ACC112 (cell line): Measurements from ENCODE around the gene PURA.

Experiments used
- H2AFZ ChIP-seq: fragments of 200-600 bp; sonication (generic); one replicate; pipeline ENCODE4 v1.6.0; 2017; ENCODE audit warnings: antibody characterized with exemption, low read length; ENCODE audit not compliant: unreplicated experiment
- H3K27ac ChIP-seq: fragments of 200-600 bp; sonication (generic); 2 replicates; pipeline ENCODE4 v1.5.1; 2014; ENCODE audit warnings: low read depth, mild to moderate bottlenecking, antibody characterized with exemption, low read length, moderate library complexity
- H3K27me3 ChIP-seq: fragments of 200-600 bp; sonication (generic); 2 replicates; pipeline ENCODE4 v1.6.1; 2014; ENCODE audit warnings: mild to moderate bottlenecking, antibody characterized with exemption, low read length, moderate library complexity, mixed read lengths; ENCODE audit not compliant: insufficient read depth
- H3K36me3 ChIP-seq: fragments of 200-600 bp; sonication (generic); 2 replicates; pipeline ENCODE4 v1.6.1; 2016; ENCODE audit warnings: mild to moderate bottlenecking, antibody characterized with exemption, low read length, moderate library complexity, mixed read lengths; ENCODE audit not compliant: insufficient read depth
- H3K4me1 ChIP-seq: fragments of 200-600 bp; sonication (generic); one replicate; pipeline ENCODE4 v1.6.1; 2016; ENCODE audit warnings: low read length, mixed read lengths; ENCODE audit not compliant: insufficient read depth, unreplicated experiment, control insufficient read depth
- H3K4me3 ChIP-seq: fragments of 200-600 bp; sonication (generic); 2 replicates; pipeline ENCODE4 v1.5.1; 2014; ENCODE audit warnings: mild to moderate bottlenecking, low read depth, low read length
- H3K79me2 ChIP-seq: fragments of 200-600 bp; sonication (generic); one replicate; pipeline ENCODE4 v1.6.0; 2016; ENCODE audit warnings: low read length; ENCODE audit not compliant: control insufficient read depth, unreplicated experiment, insufficient read depth

The PURA gene

GRCh38 chr5:140162781-140163180 lies 48.9 kb downstream of the PURA start:
- Histone ChIP-seq H3K27me3 (no peaks in the 10 kb centered on the region), H3K79me2 (no peaks in the 10 kb centered on the region), H3K36me3 (no peaks in the 10 kb centered on the region), H2AFZ (no peak overlapping the region), H3K27ac (no peak overlapping the region), H3K4me1 (no peaks in the 10 kb centered on the region), H3K4me3 (no peak overlapping the region)

GRCh38 chr5:140165101-140165922 lies 51.4 kb downstream of the PURA start:
- Histone ChIP-seq H3K4me1 (no peaks in the 10 kb centered on the region), H3K27ac (no peak overlapping the region), H3K79me2 (no peaks in the 10 kb centered on the region), H2AFZ (no peak overlapping the region), H3K36me3 (no peaks in the 10 kb centered on the region), H3K4me3 (no peak overlapping the region), H3K27me3 (no peaks in the 10 kb centered on the region)

- Histone ChIP-seq H3K4me1 (no peaks in the 10 kb centered on the region), H3K36me3 (no peaks in the 10 kb centered on the region), H3K27ac (no peak overlapping the region), H2AFZ (no peak overlapping the region), H3K79me2 (no peaks in the 10 kb centered on the region), H3K4me3 (no peak overlapping the region), H3K27me3 (no peaks in the 10 kb centered on the region)
Observed at GRCh38 chr5:140165923-140166270, 52.0 kb downstream of the PURA start.

GRCh38 chr5:140166911-140167310 lies 53.0 kb downstream of the PURA start:
- H3K27ac ChIP-seq: no peak overlapping the region
- no peaks in the 10 kb centered on the region for H3K27me3 ChIP-seq
- H3K4me3 ChIP-seq: no peak overlapping the region
- H3K4me1 ChIP-seq: no peaks in the 10 kb centered on the region
- H3K36me3 ChIP-seq: no peaks in the 10 kb centered on the region
- H2AFZ ChIP-seq: no peak overlapping the region
- no peaks in the 10 kb centered on the region for H3K79me2 ChIP-seq

- Histone ChIP-seq H3K79me2 (no peaks in the 10 kb centered on the region), H3K27ac (no peak overlapping the region), H3K36me3 (no peaks in the 10 kb centered on the region), H3K27me3 (no peaks in the 10 kb centered on the region), H3K4me1 (no peaks in the 10 kb centered on the region), H3K4me3 (no peak overlapping the region), H2AFZ (no peak overlapping the region)
Observed at GRCh38 chr5:140168371-140168770, 54.5 kb downstream of the PURA start.

- no peaks in the 10 kb centered on the region for H3K4me1 ChIP-seq
- no peaks in the 10 kb centered on the region for H3K79me2 ChIP-seq
- H3K27ac ChIP-seq: no peak overlapping the region
Observed at GRCh38 chr5:140169410-140169809, 55.5 kb downstream of the PURA start.

GRCh38 chr5:140172483-140172882 lies 58.6 kb downstream of the PURA start:
- H3K36me3 ChIP-seq: no peaks in the 10 kb centered on the region
- H3K4me3 ChIP-seq: no peak overlapping the region
- H3K27me3 ChIP-seq: no peaks in the 10 kb centered on the region
- no peak overlapping the region for H3K27ac ChIP-seq
- peaks cover 4% of the 10 kb centered on the region for H3K79me2 ChIP-seq
- H3K4me1 ChIP-seq: peaks cover 13% of the 10 kb centered on the region
- no peak overlapping the region for H2AFZ ChIP-seq

More at GRCh38 chr5:140169410-140169809, 55.5 kb downstream of the PURA start:
- no peak overlapping the region for H3K4me3 ChIP-seq
- no peaks in the 10 kb centered on the region for H3K27me3 ChIP-seq
- no peaks in the 10 kb centered on the region for H3K36me3 ChIP-seq
- H2AFZ ChIP-seq: no peak overlapping the region

- no peaks in the 10 kb centered on the region for H3K36me3 ChIP-seq
- H3K4me3 ChIP-seq: no peak overlapping the region
- H3K27me3 ChIP-seq: no peaks in the 10 kb centered on the region
- H3K4me1 ChIP-seq: peaks cover 18% of the 10 kb centered on the region
- H2AFZ ChIP-seq: no peak overlapping the region
- peaks cover 4% of the 10 kb centered on the region for H3K79me2 ChIP-seq
- H3K27ac ChIP-seq: no peak overlapping the region
Observed at GRCh38 chr5:140174014-140174413, 60.1 kb downstream of the PURA start.

- Histone ChIP-seq H3K36me3 (no peaks in the 10 kb centered on the region), H3K27me3 (no peaks in the 10 kb centered on the region), H2AFZ (peak within 1 kb of the TSS; percentile 73), H3K27ac (peak within 1 kb of the TSS; percentile 61), H3K4me1 (peaks cover 18% of the 10 kb centered on the region), H3K79me2 (peaks cover 4% of the 10 kb centered on the region), H3K4me3 (peak within 1 kb of the TSS; percentile 88)
Observed at GRCh38 chr5:140174465-140175366, 60.8 kb downstream of the PURA start, which contains the start of gene CYSTM1. Gene CYSTM1 (plus strand): TSS chr5:140175188. CDS start chr5:140194466, 19,278 bp downstream.
